Memory B cell (primary cell): ENCODE data around the gene LYPD1.

Experiments used
- ATAC-seq: fragments of 150-1000 bp; cut with Tn5 transposase; 2 replicates; pipeline ENCODE4 v1.10.0; 2021; ENCODE audit warnings: low read depth, mild to moderate bottlenecking, moderate library complexity
- DNase-seq, 2 donors: peaks; one replicate each; pipeline ENCODE4 v3.0.0; 2022; ENCODE audit warnings: low spot score in 2 of 2
- H3K27ac Mint-ChIP-seq: one replicate; pipeline ENCODE4 v1.8.0; 2022; ENCODE audit warnings: mild to moderate bottlenecking, moderate library complexity, mixed read lengths
- H3K27me3 Mint-ChIP-seq: one replicate; pipeline ENCODE4 v1.8.0; 2022; ENCODE audit warnings: mixed read lengths
- H3K36me3 Mint-ChIP-seq: one replicate; pipeline ENCODE4 v1.8.0; 2022; ENCODE audit warnings: mild to moderate bottlenecking, mixed read lengths
- H3K4me1 Mint-ChIP-seq: one replicate; pipeline ENCODE4 v1.8.0; 2022; ENCODE audit warnings: mixed read lengths
- H3K4me3 Mint-ChIP-seq: one replicate; pipeline ENCODE4 v1.8.0; 2022; ENCODE audit warnings: mild to moderate bottlenecking, moderate library complexity, mixed read lengths
- H3K9me3 Mint-ChIP-seq: one replicate; pipeline ENCODE4 v1.8.0; 2022; ENCODE audit warnings: mixed read lengths

Gene LYPD1

GRCh38 chr2:132632000-132632649 lies 37.9 kb downstream of the LYPD1 start:
- Mint-ChIP-seq H3K27ac (no peak overlapping the region), H3K27me3 (peaks cover 13% of the 10 kb centered on the region), H3K9me3 (peaks cover 8% of the 10 kb centered on the region), H3K4me1 (no peaks in the 10 kb centered on the region), H3K36me3 (peaks cover 2% of the 10 kb centered on the region), H3K4me3 (no peak overlapping the region)
- DNase-seq (no peak), ATAC-seq (no peak)

- Mint-ChIP-seq H3K27me3 (peaks cover 11% of the 10 kb centered on the region), H3K4me1 (no peaks in the 10 kb centered on the region), H3K4me3 (no peak overlapping the region), H3K36me3 (no peaks in the 10 kb centered on the region), H3K9me3 (peaks cover 3% of the 10 kb centered on the region), H3K27ac (no peak overlapping the region)
- no peak for ATAC-seq
- no peak for DNase-seq
These were observed 42.5 kb downstream of the LYPD1 start for GRCh38 chr2:132627536-132627935.

- Mint-ChIP-seq H3K9me3 (peaks cover 3% of the 10 kb centered on the region), H3K27me3 (peaks cover 7% of the 10 kb centered on the region), H3K27ac (no peak overlapping the region), H3K36me3 (no peaks in the 10 kb centered on the region), H3K4me1 (no peaks in the 10 kb centered on the region), H3K4me3 (no peak overlapping the region)
- DNase-seq (no peak), ATAC-seq (no peak)
These were observed 46.7 kb downstream of the LYPD1 start for GRCh38 chr2:132623096-132623839.

GRCh38 chr2:132621131-132621875 lies 48.7 kb downstream of the LYPD1 start:
- H3K27me3 Mint-ChIP-seq = peaks cover 7% of the 10 kb centered on the region
- H3K4me1 Mint-ChIP-seq = no peaks in the 10 kb centered on the region
- ATAC-seq (no peak), DNase-seq (no peak)
- no peak overlapping the region for H3K27ac Mint-ChIP-seq
- H3K9me3 Mint-ChIP-seq = peaks cover 3% of the 10 kb centered on the region
- no peaks in the 10 kb centered on the region for H3K36me3 Mint-ChIP-seq
- no peak overlapping the region for H3K4me3 Mint-ChIP-seq

GRCh38 chr2:132620115-132620514 lies 49.9 kb downstream of the LYPD1 start:
- no peaks in the 10 kb centered on the region for H3K36me3 Mint-ChIP-seq
- no peak overlapping the region for H3K27ac Mint-ChIP-seq
- H3K4me1 Mint-ChIP-seq = no peaks in the 10 kb centered on the region
- H3K4me3 Mint-ChIP-seq = no peak overlapping the region
- DNase-seq (no peak), ATAC-seq (no peak)
- H3K27me3 Mint-ChIP-seq = peaks cover 7% of the 10 kb centered on the region
- H3K9me3 Mint-ChIP-seq = peaks cover 3% of the 10 kb centered on the region

GRCh38 chr2:132618734-132619133 lies 51.3 kb downstream of the LYPD1 start:
- Mint-ChIP-seq H3K27ac (no peak overlapping the region), H3K4me3 (no peak overlapping the region)

GRCh38 chr2:132617989-132618388 lies 52.0 kb downstream of the LYPD1 start:
- ATAC-seq (no peak), DNase-seq (no peak)
- H3K36me3 Mint-ChIP-seq = no peaks in the 10 kb centered on the region
- no peak overlapping the region for H3K4me3 Mint-ChIP-seq
- H3K27ac Mint-ChIP-seq = no peak overlapping the region
- no peaks in the 10 kb centered on the region for H3K27me3 Mint-ChIP-seq
- H3K4me1 Mint-ChIP-seq = no peaks in the 10 kb centered on the region
- H3K9me3 Mint-ChIP-seq = no peaks in the 10 kb centered on the region

More at GRCh38 chr2:132618734-132619133, 51.3 kb downstream of the LYPD1 start:
- no peaks in the 10 kb centered on the region for H3K9me3 Mint-ChIP-seq
- no peaks in the 10 kb centered on the region for H3K27me3 Mint-ChIP-seq
- DNase-seq = no peak
- no peaks in the 10 kb centered on the region for H3K4me1 Mint-ChIP-seq
- no peak for ATAC-seq
- no peaks in the 10 kb centered on the region for H3K36me3 Mint-ChIP-seq

GRCh38 chr2:132615329-132616085 lies 54.5 kb downstream of the LYPD1 start:
- no peaks in the 10 kb centered on the region for H3K9me3 Mint-ChIP-seq
- no peaks in the 10 kb centered on the region for H3K27me3 Mint-ChIP-seq
- no peaks in the 10 kb centered on the region for H3K4me1 Mint-ChIP-seq
- DNase-seq = no peak
- no peak overlapping the region for H3K27ac Mint-ChIP-seq
- no peak for ATAC-seq
- no peak overlapping the region for H3K4me3 Mint-ChIP-seq
- H3K36me3 Mint-ChIP-seq = no peaks in the 10 kb centered on the region

GRCh38 chr2:132611719-132612118 lies 58.3 kb downstream of the LYPD1 start:
- ATAC-seq (no peak), DNase-seq (no peak)
- H3K27ac Mint-ChIP-seq = no peak overlapping the region
- H3K27me3 Mint-ChIP-seq = peaks cover 2% of the 10 kb centered on the region
- no peak overlapping the region for H3K4me3 Mint-ChIP-seq
- no peaks in the 10 kb centered on the region for H3K9me3 Mint-ChIP-seq
- no peaks in the 10 kb centered on the region for H3K36me3 Mint-ChIP-seq
- H3K4me1 Mint-ChIP-seq = no peaks in the 10 kb centered on the region

GRCh38 chr2:132609101-132609890 lies 60.7 kb downstream of the LYPD1 start:
- no peak overlapping the region for H3K27ac Mint-ChIP-seq
- H3K4me1 Mint-ChIP-seq = no peaks in the 10 kb centered on the region
- H3K27me3 Mint-ChIP-seq = peaks cover 3% of the 10 kb centered on the region
- DNase-seq = no peak
- no peaks in the 10 kb centered on the region for H3K9me3 Mint-ChIP-seq
- H3K4me3 Mint-ChIP-seq = no peak overlapping the region
- no peaks in the 10 kb centered on the region for H3K36me3 Mint-ChIP-seq
- no peak for ATAC-seq

GRCh38 chr2:132608311-132608710 lies 61.7 kb downstream of the LYPD1 start:
- Mint-ChIP-seq H3K27me3 (peaks cover 3% of the 10 kb centered on the region), H3K4me3 (no peak overlapping the region), H3K9me3 (no peaks in the 10 kb centered on the region), H3K4me1 (no peaks in the 10 kb centered on the region), H3K27ac (no peak overlapping the region), H3K36me3 (no peaks in the 10 kb centered on the region)
- no peak for DNase-seq
- no peak for ATAC-seq

GRCh38 chr2:132607426-132608090 lies 62.4 kb downstream of the LYPD1 start:
- no peaks in the 10 kb centered on the region for H3K4me1 Mint-ChIP-seq
- no peak for ATAC-seq
- no peaks in the 10 kb centered on the region for H3K9me3 Mint-ChIP-seq
- no peak overlapping the region for H3K27ac Mint-ChIP-seq
- no peak overlapping the region for H3K4me3 Mint-ChIP-seq
- peaks cover 3% of the 10 kb centered on the region for H3K27me3 Mint-ChIP-seq
- DNase-seq = no peak
- no peaks in the 10 kb centered on the region for H3K36me3 Mint-ChIP-seq

GRCh38 chr2:132606649-132607048 lies 63.4 kb downstream of the LYPD1 start:
- no peak for ATAC-seq

More at GRCh38 chr2:132606649-132607048, 63.4 kb downstream of the LYPD1 start:
- H3K4me1 Mint-ChIP-seq = no peaks in the 10 kb centered on the region
- no peak overlapping the region for H3K27ac Mint-ChIP-seq
- H3K4me3 Mint-ChIP-seq = no peak overlapping the region
- H3K9me3 Mint-ChIP-seq = no peaks in the 10 kb centered on the region
- no peak for DNase-seq
- H3K36me3 Mint-ChIP-seq = no peaks in the 10 kb centered on the region
- peaks cover 3% of the 10 kb centered on the region for H3K27me3 Mint-ChIP-seq
